GM19467 (cell line): ENCODE data around the gene NTM.
"Not testable (repeated sequence)": the region's sequence is repeated elsewhere in the genome, so short reads cannot be mapped to it uniquely, and the experiment has no call there.

Experiments
- ATAC-seq: cut with Tn5 transposase; IDR thresholded peaks from one replicate; pipeline ENCODE4 v1.9.1; 2021; ENCODE audit warnings: mild to moderate bottlenecking, moderate library complexity; ENCODE audit not compliant: unreplicated experiment

The NTM gene

DNA sequence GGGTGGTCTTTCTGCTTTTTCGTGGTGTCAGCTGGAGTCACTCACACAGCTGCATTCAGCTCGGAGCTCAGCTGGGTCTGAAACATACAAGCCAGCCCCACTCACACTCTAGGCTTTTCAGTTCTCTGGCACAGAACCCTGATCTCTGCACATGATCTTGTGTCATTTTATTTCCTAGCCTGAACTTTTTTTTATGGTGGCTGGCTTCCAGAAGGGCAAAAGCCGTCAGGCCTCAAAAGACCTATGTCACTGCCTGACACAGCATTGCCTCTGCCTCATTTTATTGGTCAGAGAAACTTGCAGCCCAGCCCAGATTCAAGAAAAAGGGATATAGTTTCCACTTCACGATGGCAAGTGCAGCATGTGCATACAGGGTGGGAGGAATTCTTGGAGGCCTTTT is 117.8 kb downstream of the NTM start:
- ATAC-seq, result no peak

- ATAC-seq, result no peak
These were observed 121.1 kb downstream of the NTM start for GRCh38 chr11:131491503-131491902.

DNA sequence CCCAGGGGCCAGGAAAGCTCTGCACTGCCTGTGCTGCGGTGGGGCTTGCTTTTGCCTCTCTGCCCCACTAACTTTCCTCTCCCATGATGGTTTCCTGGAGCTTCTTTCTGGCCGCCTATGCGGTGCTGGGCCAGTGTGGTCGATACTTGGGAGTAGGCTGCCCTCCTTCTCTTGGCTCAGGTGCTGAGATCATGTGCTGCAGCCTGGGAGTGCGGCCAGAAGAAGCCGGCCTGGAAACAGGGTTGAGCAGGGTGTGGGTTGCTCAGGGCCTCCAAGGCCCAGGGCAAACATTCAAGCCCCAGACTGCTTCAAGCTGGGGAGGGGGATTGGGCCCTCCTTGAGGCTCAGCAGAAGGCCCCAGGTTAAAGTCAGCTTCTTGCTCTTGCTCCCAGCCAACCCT is 125.0 kb downstream of the NTM start:
- ATAC-seq, result no peak

DNA sequence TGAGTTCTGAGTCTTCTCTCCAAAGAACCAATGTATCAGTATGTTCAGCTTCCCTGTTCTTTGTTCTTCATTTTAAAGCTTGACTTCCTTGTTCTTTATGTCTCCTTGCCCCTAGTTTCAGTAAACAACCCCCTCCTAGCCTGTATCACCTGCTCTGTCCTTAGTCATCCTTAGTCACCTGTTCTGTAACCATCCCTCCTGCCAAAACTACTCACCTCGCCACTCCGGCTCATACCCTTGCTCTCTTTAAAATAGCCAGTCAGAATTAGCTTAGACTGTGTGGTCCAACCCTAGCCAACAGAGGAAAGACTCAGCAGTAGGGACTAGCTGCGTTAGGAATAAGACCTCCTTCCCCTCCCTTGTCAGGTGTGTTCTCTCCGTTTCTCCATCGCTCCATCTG is 127.3 kb downstream of the NTM start:
- ATAC-seq, result not testable (repeated sequence)

- no peak for ATAC-seq
These were observed 128.3 kb downstream of the NTM start for GRCh38 chr11:131498631-131499160.

- ATAC-seq, result no peak
These were observed 128.8 kb downstream of the NTM start for GRCh38 chr11:131499199-131499598.

GRCh38 chr11:131503017-131503416 is 132.6 kb downstream of the NTM start:
- ATAC-seq, result no peak

- ATAC-seq, result no peak
These were observed 134.0 kb downstream of the NTM start for GRCh38 chr11:131504199-131504949.

DNA sequence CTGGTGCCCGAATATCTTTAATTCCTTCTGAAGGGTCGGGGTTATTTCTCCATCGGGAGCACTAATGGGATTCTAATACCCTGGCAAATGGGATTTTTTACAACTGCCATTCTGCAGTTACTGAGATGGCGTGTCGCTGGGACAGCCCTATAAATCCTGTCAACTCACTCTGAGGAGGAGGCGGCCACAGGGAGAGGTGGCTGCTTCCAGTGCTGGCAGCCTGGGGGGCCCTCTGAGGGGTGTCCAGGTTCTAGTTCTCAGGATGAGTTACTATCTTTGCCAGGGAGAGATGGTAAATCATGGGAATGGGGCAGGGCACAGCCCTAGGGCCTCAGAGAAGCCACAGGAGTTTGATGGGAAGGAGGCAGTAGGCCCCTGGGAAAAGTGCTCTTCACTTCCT is 135.9 kb downstream of the NTM start:
- ATAC-seq, result no peak

DNA sequence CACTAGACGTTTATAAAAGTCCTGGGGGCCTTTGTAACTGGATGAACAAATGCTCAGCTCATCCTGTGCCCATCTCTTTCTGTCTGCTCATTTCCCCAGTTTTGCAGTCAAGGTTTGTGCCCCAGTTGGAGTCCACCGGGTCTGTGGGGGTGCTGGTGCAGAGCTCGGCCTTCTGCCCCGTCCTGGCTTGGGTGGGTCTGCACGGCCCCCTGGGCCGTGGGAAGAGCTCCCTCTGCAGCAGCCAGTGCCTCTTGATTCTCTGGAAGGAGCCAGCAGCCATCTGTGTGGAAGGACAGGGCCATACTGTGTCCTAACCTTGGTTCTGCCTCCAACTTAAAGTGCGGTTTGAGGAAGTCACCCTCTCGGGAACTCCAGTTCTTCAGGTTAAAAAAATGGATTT is 140.2 kb downstream of the NTM start:
- no peak for ATAC-seq

GRCh38 chr11:131511794-131512193 is 141.4 kb downstream of the NTM start:
- no peak for ATAC-seq

- no peak for ATAC-seq
These were observed 141.8 kb downstream of the NTM start for GRCh38 chr11:131512228-131512627.

GRCh38 chr11:131514062-131514461 is 143.6 kb downstream of the NTM start:
- ATAC-seq, result no peak

DNA sequence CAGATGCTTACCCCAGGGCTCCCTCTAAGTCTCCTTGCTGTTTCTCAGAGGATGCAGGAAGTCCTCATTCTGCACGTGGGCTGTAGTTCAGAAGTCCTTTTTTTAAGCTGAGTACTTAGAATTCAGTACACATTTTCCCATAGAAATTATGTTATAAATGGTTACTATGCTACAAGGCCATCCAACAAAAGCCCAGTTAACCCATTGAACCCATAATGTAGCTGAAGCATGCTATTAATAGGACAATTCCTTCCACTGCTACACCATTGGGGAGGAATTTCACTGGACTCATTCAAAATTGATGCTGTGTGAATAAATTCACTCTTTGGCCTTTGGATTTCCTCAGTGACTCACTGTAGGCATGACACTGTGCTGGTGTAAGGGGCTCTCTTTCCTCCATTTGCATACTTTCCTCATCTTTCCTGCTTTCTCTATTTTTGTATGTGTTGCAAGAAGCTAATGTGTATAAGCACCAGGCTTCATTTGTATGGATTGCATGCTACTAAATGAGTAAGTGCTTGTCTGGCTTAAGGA is 148.0 kb downstream of the NTM start:
- ATAC-seq, result no peak

DNA sequence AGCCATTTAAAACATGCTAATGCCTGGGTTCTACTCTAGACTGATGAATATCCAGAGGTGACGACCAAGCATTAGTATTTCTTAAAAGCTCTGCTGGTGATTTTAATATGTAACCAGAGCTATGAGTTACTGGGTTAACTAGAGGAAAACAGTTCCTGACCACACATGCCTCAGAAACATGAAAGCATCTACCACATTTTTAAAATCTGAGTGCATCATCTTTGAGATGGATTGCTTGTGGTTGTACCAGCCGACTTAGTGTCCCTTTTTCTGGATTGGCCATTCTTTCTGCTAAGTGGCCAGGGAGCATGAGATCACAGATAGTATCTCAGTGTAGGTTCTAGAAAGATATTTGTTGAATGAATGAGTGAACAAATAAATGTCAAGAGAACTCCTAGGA is 152.4 kb downstream of the NTM start:
- no peak for ATAC-seq

DNA sequence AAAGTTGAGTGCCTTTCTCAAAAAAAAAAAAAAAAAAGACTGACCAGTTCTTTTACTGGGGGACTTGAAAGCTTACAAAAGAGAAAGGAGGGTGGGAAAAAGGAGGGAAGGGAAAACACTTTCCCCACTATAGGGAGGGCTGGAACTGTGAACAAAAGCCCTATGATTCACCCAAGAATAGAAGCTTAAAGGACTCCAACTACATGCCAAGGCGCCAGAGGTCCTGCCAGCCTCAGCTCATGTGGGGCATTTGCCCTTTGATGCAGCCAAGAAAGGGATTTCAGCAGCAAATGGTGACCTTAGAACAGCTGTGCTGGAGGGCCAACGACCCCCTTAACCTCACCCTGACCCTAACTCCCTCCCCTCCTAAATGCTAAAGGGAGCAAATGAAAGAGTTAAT is 160.0 kb downstream of the NTM start:
- no peak for ATAC-seq

- ATAC-seq, result no peak
These were observed 162.7 kb downstream of the NTM start for GRCh38 chr11:131533149-131533548.

DNA sequence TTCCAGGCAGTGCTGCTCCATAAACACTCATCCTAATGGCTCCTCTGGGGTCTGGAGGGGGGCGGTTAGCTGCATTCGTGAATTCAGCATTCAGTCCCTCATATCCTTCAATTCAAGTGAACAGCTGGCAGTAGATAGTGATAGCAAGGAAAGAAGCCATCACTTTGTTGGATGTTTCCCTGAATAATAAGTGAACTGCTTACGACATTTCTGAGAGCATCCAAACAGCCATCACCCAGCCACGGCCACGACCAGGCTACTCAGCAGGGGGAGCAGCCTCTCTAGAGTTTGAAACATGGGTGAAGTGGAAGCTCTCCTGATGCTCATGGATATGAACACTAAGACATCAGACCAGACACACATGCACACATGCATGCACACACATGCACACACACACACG is 163.6 kb downstream of the NTM start:
- no peak for ATAC-seq

DNA sequence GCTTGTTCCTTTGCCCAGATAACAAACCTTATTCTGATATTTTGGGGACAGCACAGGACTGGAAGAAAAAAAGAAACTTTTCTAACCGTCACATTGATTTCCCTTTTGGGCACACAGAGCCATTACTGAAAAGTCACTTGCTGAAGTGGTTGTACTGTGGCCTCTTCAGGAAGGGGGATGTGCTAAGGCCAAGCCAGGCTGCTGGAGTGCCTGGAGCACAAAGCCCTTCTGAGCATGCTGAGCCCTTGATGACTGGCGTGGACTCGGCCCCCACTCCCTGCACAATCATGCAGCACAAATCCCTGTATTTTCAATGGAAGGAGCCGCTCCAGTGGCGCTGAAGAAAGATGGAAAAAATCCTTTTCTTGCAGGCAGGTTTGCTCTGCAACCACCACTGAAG is 164.2 kb downstream of the NTM start:
- no peak for ATAC-seq

GRCh38 chr11:131536159-131536558 is 165.7 kb downstream of the NTM start:
- ATAC-seq, result no peak

DNA sequence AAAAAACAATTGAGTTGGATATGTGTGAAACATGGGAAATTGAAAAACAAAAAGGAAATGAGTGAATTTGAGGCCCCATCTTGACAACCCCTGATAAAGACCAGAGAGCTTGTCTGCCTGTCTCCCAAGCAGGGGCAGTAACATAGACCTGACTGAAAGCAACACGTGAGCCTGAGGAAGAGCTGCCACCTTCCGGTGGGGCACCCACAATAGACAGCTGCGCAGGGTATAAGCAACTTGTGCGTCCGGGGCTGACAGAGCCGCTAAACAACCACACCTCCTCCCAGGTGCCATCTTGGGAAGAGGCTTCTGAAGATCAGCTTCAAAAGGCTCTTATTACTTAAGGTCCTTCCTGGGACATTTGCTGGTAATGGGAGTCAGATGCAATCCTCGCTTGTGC is 166.8 kb downstream of the NTM start:
- no peak for ATAC-seq

DNA sequence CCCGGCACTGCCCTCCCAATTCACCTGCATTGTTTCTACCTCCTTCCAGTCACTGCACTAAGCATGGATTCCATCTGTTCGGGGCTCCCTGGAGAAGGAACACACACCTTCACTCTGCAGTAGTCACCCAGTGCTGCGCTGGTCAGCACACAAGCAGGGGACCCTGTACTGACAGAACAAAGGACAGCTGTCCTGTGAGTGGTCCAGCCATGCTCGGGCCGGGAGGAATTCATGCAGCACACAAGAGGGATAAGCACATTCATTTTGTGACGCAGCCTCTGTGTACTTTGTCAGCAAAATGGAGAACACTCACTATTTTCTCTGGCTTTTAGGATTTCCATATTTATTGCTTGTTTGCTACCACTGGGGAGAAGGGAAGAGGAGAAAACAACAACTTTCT is 167.3 kb downstream of the NTM start:
- ATAC-seq, result no peak

GRCh38 chr11:131538322-131538721 is 167.9 kb downstream of the NTM start:
- ATAC-seq, result no peak
